ENCODE data around the gene TGFBI.
"Not testable (repeated sequence)": the region's sequence is repeated elsewhere in the genome, so short reads cannot be mapped to it uniquely, and the experiment has no call there.

The TGFBI gene

DNA sequence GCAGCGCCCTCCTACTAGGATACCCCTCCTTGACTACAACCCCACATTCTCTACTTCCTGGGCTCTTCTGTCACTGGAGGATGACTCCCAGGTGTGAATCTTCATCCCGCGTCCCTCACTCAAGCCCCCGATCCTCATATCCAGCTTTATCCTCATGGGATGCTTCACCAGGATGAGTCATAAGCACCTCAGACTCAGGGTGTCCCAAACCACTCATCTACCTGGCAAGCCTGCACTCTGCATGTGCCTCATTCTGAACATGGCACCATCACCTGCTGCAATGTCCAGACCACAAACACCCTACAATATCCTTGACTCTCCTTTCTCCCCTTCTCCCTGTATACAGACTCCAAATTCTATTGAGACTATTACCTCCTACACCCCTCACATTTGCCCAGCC lies 1.5 kb upstream of the TGFBI start:
- no peak for DNase-seq

GRCh38 chr5:136028090-136028489 lies 698 bp upstream of the TGFBI start:
- DNase-seq: no peak

DNA sequence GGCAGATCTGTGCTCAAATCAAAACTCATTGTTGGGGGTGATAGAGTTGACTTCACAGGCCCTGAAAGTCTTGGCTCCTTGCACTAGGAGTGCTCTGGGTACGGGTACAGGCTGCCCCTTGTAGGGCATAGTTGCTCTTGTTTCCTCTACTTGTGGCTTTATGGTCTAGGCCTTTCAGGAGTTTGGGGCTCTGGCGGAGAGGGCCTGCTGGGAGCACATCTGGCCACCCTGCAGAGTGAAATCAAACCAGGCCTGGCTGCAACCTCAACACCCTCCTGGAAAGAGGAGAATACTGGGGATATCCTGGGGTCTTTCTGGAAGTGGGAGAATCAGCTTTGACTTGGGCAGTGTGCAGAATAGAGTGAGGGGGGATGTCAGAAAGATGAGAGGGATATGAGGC lies 1.5 kb downstream of the TGFBI start:
- no peak for DNase-seq

DNA sequence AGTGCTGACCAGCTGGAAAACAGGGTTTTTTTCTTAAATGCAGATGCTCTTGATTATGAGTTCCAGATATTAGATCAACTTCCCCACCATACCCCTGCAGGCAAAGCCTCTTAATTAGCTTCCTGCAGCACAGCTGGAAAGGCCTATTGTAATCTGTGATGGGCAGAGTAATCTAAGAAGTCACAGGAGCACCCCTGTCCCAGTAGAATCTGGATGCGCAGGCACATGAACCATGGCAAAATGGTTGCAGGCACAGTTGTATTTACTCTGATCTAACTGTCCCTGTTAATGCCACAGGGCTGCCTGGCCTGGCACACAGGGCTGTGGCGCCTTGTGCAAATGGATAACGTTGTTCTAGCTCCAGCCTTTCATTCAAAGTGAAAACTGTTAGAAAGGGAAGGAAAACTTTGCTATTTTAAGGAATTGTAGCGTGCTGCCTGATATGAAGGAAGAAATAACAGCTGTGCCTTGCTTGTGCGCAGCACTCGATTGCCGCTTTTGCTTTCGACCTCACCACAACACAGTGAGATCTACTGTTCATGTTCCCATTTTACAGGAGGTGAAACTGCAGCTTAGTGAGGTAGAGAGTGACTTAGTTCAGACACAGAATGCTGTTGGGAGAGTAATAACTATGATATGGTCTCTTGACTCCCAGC lies 2.3 kb downstream of the TGFBI start:
- no peak for DNase-seq

- no peak for DNase-seq
Measured at GRCh38 chr5:136031711-136032110, 2.9 kb downstream of the TGFBI start.

GRCh38 chr5:136032564-136032963 lies 3.8 kb downstream of the TGFBI start:
- DNase-seq: no peak

DNA sequence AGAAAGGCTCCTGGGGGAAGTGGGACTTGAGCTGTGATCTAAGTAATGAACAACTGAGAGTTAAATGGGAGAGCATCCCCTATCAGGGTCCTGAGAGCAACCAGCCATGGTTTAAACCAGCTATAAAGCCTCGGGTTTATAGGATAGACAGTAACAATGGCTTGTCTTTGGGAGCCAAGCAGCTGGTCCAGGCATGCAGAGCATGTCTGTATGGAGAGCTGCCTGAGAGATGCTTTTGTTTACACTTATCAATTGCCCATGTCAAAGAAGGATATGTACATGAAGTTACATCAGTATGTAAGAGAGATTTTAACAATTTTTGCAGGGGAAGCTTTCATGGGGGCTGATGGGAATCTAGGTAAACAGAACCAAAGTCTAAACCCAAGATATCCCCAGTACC lies 4.4 kb downstream of the TGFBI start:
- no peak for DNase-seq

DNA sequence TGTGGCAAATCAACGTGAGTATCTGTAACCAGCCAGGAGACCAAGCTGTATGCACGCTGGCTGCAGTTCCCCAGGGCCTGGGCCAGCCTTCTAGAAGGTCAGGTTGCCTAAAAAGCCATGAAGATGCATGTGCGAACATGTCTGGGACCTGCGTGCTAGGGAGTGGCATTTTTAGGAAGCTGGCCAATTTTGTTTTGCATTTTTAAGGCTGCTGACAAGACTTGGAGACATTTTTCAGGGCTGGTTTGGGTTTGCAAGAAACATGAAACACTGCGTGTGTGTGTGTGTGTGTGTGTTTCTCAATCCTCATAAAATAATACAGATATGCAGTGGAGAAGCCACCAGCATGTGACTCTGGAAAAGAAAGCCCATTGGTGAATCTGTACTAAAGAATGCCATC lies 5.1 kb downstream of the TGFBI start:
- no peak for DNase-seq

DNA sequence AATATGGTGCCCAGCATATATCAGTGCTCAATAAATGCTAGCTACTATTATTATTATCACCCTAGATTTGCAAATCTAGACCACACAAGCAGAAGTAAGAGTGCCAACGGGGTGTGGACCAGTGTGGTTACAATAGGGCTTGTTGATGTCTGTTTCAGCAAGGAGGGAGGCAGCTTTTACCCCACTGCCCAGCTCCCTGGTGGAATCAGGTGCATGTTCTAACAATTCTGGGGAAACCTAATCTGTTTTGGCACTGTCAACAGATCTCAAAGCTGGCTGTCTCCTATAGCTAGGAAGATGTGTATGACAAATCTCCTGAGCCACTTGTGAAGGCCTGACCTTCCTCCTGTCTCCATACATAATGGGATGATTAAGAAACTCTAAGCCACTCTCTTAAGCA lies 5.7 kb downstream of the TGFBI start:
- no peak for DNase-seq

GRCh38 chr5:136034984-136035383 lies 6.2 kb downstream of the TGFBI start:
- no peak for DNase-seq

GRCh38 chr5:136035837-136036236 lies 7.0 kb downstream of the TGFBI start:
- DNase-seq: no peak

DNA sequence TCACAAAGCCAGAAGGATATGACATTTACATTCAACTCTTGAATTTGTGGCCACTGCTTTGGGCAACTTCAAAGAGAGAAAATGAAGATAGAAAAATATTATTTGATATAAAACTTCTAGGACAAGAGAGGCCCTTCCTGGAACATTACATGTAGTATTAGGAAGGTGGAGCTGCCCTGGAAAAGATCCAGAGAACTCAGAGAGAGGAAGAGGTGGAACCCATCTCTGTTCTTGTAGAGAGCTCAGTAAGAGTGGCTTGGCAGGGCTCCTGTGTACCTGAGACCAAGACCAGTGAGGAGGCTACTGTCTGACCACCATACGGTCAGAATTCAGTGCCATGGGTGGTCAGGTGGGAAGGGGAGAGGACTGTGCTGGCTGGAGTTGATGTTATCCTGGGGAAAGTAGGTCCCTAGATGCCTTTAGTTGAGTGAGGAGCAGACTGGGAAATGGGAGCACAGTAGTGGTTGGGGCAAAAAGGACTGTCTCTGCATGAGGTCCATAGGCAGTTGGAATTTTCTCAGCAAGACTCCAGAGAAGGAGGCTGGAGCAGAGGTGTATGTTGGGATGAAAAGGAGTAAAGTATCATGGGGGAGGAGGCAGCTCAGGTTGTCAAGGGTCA lies 7.6 kb downstream of the TGFBI start:
- no peak for DNase-seq

GRCh38 chr5:136037001-136037705 lies 8.4 kb downstream of the TGFBI start:
- DNase-seq: no peak

- no peak for DNase-seq
Measured at GRCh38 chr5:136038635-136039034, 9.8 kb downstream of the TGFBI start.

- no peak for DNase-seq
Measured at GRCh38 chr5:136039202-136039601, 10.4 kb downstream of the TGFBI start.

- DNase-seq: no peak
Measured at GRCh38 chr5:136040746-136041415, 12.1 kb downstream of the TGFBI start.

GRCh38 chr5:136042156-136042555 lies 13.4 kb downstream of the TGFBI start:
- no peak for DNase-seq

- no peak for DNase-seq
Measured at GRCh38 chr5:136042665-136043121, 13.9 kb downstream of the TGFBI start.

DNA sequence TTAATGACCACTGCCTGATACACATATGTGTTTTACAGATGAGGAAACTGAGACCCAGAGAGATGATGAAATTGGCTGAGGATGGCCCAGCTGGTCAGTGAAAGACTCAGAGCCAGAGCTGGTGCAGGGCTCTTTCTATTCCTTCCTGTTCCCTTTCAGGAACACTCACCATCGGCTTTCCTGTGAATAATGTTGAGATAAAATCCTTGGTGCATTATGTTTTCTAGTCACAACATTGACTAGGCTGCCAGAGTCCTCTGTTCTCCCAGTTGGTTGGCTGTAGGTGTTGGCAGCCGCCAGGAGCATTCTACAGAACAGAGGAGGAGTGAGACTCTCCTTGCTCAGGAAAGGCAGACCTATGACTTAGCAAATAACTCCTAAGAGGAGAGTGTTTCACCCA lies 14.8 kb downstream of the TGFBI start:
- no peak for DNase-seq

GRCh38 chr5:136043968-136044610 lies 15.3 kb downstream of the TGFBI start:
- no peak for DNase-seq

- DNase-seq: not testable (repeated sequence)
Measured at GRCh38 chr5:136045026-136045425, 16.2 kb downstream of the TGFBI start.

- no peak for DNase-seq
Measured at GRCh38 chr5:136046246-136046645, 17.5 kb downstream of the TGFBI start.

- DNase-seq: no peak
Measured at GRCh38 chr5:136047858-136048257, 19.1 kb downstream of the TGFBI start.
